Umbilical cord (tissue), 2 donors: ENCODE results near the gene ASAH2. TPM values are rescaled to one million over a fixed set of nuclear protein-coding genes. Genes with fewer than 3 reads are reported as not detected.
"Not testable (repeated sequence)": the region's sequence is repeated elsewhere in the genome, so short reads cannot be mapped to it uniquely, and the experiment has no call there.

Experiments
- DNase-seq: peaks from one replicate; pipeline ENCODE4 v3.0.0-alpha.2; 2015; ENCODE audit warnings: low spot score
- total RNA-seq: library from RNA; depleted of rRNA; stranded (reverse); fragments of >200 nt; gene quantifications from one replicate; pipeline ENCODE4 v1.2.3, GENCODE V29; 2014; ENCODE audit warnings: low replicate concordance; ENCODE audit not compliant: insufficient read depth

Gene ASAH2
- total RNA-seq = 1.9 TPM

DNA sequence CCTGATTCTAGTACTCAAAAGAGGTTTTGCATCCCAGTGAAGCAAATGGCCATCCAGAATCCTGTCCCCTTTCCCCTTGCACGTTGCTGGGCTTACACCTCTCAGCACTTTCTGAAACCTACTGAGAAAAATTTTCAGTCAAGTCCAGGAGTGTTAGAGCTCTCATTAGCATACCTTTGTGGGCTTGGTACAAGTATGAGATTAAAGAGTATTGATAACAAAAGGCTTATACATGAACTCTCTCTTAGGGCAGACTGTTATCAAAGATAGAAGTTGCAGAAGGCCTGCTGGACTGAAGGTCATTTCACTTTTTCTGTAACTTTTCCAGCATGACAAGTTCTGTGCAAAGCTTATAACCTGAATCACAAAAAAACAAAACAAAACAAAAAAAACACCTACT is at the start of gene ASAH2:
TSS of gene ASAH2 (minus strand) at position 123 of the 400 bp plus-strand sequence. CDS start 2,906 bp downstream, outside the sequence.
- no peak for DNase-seq

DNA sequence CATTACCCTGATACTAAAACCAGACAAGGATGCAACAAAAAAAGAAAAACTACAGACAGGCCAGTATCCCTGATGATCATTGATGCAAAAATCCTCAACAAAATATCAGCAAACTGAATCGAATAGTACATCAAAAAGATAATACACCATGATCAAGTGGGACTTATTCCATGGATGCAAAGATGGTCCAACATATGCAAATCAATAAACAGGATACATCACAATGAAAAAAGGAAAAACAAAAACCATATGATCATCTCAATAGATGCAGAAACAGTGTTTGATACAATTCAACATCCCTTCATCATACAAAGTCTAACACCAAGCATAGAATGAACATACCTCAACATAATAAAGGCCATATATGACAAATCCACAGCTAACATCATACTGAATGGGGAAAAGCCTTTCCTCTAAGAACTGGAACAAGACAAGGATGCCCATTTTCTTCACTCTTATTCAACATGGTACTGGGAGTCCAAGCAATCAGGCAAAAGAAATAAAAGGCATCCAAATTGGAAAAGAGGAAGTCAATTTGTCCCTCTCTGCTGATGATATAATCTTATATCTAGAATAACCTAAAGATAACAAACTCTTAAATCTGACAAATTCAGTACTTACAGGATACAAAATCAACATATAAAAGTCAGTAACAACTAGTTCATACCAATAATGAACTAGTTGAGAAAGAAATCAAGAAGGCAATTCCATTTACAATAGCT is 48.8 kb upstream of the ASAH2 start:
- DNase-seq = no peak

DNA sequence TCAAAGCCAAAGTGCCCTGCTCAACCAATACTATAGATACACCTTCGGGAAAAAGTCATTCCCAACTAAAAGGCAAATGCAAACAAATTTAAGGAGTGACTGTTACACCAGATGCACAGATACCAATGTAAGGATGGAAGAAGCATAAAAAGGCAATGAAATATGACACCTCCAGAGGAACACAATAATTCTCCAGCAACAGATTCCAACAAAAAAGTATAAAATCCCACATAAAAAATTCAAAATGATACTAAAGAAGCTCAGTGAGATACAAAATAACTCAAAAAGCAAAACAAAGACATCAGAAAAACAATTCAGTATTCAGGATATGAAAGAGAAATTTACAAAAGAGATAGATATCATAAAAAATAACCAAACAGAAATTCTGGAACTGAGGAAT is 44.1 kb upstream of the ASAH2 start:
- DNase-seq = no peak

DNA sequence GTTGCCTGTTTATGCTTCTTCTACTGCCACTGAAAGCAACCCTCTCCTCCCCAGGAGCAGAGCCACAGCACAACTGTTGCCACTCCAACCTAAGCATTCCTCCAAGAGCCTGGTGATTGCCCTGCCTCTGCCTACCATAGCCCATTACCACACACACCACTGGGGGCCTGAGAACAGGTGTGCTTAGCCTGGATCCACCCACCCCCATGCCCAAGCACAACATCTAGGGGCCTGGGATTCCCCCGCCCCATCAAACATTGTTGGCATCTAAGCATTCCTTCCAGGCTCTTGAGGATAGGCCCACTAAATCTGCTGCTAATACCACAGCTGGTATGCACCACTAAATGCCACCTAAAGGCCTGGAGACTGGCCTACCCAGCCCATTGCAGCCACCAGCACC is 43.3 kb upstream of the ASAH2 start:
- DNase-seq = no peak

DNA sequence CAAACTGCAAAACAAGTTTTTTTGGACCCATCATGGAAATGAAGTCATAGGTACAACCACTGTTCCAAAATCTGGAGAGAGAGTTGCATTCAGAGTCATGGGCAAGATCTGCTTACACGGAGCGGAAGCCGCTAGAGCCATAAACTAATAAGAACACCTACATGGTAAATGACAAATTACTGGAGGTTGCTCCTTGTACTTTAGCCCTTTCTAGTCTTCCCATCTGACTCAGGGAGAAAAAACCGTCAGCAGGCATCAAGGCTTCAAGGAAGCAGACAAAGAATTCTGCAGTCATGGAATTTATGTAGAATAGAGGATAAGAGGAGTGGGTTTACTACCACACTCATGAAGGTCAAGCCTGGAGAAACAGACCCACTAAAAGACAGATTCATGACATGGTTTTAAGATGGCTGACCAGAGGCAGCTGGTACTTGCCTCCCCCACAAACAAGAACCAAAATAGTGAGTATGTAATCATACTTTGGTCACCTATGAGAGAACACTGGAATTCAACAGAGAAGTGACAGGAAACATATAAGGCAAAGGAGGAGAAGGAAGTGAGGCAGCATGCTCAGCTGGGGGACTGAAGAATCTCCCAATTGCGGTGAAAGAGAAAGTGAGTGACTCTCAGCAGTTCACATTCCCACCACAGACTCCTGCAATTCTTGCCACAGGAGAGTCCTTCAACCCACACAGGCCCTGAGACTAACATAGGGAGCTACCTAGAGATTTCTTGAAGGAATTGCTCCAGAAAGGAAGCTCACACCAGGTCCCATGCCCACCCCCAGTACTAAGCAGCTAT is 42.4 kb upstream of the ASAH2 start:
- DNase-seq = no peak

DNA sequence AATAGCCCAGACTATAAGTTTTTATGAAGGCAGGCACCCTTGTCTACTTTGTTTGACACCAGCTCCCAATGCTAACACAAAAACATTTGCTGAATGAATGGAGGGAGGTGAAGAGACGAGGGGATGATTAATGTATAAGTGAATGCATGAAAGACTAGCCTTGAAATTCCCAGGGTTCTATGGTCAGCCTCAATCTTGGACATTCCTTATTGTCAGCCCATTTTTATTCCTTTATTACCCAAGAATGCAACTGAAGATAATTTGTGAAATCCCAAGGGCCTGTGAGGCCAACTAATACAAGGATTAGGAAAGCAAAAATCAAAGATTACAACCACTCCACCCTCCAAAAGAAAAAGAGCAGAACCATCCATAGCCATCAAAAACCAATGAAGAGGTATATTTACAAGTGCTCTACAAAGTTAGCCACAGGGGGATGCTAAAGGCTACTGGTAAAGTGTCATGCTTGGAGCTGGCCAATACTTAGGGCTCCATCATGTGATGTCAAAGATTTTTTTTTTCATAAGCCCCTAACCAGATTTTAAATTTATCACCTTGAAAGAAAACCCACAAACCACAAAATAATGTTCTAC is 40.0 kb upstream of the ASAH2 start:
- no peak for DNase-seq

DNA sequence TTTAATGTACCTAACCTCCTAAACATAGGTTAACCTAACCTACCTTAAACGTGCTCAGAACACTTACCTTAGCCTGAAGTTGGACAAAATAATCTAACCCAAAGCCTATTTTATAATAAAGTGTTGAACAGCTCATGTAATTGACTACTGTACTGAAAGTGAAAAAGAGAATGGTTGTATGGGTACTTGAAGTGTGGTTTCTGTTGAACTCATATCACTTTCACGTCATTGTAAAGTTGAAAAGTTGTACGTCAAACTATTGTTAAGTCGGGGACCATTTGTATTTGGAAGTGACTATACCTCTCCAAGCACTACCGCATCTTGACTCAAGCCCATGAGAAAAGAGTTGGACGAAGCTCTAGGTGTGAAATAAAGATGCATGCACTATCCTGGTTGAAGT is 37.9 kb upstream of the ASAH2 start:
- DNase-seq = no peak

DNA sequence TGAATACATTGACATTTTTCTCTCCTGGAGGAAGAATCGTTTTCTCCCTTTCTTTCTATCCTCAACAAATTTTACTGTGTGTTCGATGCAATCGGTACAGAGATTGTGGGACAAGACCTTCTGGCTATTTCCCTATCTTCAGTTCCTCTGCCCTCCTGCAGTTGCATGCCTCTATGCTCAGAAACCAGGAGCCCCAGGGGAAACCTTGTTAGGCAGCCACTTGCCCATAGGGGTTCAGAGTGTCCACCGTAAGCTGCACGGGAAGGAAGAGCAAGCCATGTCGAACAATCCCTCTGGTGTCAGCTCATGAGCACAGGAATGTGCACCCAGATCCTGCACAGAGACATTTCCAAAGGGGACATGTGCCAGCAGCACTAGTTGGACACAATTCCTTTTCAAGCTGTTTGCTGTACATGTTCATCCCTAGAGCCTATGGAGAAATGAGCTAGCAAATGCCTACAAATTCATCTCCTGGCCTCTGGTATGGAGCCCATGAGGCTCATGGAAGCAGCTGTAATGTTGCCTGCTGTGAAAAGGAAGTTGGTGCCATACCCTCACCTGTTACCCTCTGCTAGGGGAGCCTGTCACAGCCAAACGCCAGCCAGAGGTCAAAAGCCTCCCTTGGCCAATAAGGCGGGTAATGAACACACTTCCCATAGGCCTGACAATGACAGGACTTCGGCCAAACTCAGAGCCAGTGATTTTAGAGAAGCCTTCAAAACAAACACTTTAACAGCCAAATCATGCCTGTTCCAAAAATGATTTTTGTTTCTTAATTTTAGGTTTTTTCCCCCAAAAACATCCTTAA is 35.9 kb upstream of the ASAH2 start:
- DNase-seq = no peak

DNA sequence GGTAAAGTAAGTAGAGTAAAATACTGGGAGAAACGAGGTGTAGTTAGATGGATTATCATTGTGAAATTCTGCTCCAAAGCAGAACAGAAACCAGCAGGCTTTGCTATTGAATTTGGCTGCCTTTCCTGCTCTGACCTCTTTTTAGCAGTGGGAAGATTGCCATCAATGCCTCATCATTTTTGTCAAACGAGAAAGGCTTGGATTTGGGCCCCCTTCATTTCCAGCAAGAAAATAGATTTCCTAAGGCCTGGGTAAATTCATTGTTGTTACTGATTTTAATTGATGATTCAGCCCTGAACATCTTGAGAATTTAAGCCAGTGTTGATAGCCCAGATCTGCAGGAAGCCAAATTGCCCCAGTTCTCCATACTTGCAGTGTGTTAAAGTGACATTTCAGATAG is 35.2 kb upstream of the ASAH2 start:
- DNase-seq = peak; percentile 55

DNA sequence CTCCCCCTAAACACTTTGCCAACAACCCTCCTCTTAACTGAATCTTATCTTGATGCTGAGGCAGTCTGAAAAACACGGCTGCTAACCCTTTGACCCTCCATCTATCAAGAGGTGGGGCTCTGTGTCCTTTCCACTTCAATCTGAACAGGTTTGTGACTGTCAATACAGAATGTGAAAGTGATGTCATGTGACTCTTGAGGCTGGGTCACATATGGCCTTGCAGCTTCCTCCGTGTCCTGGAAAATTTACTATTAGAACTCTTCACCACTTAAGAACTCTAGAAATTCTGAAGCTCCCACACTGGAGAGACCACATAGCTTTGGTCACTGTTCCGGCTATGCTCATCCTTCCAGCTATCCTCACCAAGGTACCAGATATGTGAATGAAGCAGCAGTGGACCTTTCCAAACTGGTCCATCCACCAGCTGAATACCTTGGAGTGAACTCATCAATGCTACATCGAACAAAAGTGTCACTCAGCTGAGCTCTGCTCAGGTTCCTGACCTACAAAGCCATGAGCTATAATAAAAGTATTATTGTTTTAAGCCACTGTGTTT is 30.7 kb upstream of the ASAH2 start:
- DNase-seq = no peak

DNA sequence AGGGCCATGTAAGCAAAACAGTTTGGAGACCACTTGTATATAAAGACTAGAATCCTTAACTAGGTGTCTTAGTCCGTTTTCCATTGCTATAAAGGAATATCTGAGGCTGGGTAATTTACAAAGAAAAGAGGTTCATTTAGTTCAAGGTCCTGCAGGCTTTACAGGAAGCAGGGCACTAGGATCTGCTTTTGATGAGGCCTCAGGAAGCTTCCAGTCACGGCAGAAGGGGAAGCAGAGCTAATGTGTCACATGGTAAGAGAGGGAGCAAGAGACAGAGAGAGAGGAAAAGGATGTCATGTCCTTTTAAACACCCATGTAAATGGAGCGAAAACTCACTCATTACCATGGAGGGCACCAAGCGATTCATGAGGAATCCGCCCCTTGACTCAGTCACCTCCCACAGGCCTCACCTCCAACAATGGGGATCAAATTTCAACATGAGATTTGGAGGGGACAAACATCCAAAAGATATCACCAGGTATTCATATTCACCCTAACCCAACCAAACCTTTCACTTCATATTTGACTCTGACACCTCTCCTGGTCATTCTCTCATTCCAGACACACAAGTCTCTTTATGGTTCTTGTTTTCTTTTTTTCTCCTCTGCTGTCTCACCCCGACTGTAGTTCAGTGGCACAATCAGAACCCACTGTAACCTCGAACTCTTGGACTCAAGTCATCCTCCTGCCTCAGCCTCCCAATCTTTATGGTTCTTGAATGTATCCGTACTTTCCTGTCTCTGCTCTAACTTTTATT is 30.1 kb upstream of the ASAH2 start:
- no peak for DNase-seq

DNA sequence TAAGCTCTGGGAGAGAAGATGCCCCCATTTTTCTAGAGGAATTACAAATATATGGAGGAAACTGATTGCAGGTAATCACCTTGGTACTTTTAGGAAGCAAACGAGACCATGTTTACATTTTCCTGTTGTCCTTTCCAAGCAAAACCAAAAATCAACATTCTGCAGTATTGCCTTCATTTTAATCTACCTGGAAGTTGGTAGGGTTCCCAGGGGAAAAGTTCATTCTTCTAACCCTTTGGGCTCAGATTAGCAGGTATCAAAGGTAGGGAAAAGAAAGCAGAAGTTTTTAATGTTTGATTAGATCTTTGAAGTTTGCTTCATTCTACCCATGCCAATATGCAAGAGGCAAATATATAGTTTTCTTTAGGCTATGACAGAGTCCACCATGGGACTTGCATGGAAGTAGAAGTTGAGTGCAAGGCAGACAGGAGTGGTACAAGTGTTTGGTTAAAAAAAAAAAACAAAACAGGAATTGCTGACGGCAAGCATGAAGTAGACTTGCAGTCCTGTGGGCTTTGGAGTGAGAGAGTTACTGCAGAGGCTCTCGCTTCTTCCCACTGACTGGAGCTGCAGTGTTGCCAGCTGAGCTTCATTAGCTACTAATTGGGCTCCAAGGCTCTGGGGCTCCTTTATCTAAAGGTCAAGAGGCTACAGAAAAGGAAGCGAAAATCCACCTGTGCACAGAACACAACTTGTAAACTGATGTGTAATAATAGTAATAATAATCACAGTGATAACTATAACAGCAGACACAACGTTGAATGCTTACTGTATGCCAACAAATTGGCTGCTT is 28.9 kb upstream of the ASAH2 start:
- no peak for DNase-seq

DNA sequence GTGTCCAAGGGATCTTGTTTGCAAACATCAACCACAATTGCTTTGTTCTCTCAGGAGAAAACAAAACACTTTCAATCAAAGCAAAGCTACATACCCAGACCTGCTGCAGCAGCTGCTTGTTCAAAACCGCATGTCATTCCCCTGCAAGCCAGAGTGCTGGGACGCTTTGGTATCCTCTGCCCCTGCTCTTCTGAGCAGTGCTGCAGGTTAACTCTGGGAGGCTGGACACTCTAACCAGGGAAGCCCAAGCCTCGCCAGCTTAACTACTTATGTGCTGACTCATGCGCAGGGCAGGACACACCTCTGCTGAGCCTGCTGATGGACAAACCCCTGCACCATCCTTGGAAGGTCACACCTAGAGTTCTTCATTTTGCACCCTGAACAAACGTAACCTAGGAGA is 28.2 kb upstream of the ASAH2 start:
- DNase-seq = no peak

DNA sequence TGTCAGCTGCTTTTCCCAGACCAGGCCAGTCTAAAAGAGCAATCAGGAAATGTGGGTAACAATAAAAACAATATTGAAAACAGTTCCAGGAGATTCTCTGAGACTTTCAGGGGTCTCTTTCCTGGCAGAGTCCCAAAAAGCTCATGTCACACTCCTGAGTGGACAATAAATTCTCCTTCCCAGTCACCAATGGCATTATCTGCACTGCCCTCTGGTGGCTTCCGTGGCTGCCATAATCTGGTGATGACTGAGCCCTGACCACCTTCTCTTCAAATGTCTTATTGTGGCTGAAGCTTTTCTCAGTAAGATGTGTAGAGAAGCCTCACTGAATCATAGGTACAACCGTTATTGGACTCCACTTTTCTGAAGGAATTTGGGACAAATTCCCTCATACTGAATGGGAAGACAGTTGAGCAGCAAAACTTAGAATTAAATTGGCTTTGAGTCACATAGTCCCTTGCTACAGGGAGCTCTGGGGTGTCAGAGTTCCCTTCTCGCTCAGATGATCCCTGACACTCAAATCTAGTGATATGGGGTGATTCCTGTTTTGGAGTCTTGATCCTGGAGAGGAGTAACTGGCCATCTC is 24.4 kb upstream of the ASAH2 start:
- DNase-seq = no peak

DNA sequence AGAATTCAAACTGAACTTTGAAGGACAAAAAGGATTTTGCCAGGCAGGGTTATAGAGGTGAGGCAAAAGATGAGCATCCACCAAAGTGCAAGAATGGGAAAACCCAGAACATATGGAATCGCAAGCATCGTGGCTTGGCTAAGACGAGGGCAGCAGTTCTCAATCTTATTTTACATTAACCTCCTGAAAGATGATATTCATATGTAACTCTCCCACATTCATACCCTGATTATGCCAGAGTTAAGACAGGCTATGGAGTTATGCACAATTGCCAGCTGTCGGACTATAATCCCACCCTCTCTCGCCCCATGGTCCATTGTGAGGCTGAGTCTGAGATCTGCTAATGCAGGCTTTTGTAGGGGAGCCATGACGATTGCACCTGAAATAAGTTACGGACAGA is 21.2 kb upstream of the ASAH2 start:
- DNase-seq = no peak

DNA sequence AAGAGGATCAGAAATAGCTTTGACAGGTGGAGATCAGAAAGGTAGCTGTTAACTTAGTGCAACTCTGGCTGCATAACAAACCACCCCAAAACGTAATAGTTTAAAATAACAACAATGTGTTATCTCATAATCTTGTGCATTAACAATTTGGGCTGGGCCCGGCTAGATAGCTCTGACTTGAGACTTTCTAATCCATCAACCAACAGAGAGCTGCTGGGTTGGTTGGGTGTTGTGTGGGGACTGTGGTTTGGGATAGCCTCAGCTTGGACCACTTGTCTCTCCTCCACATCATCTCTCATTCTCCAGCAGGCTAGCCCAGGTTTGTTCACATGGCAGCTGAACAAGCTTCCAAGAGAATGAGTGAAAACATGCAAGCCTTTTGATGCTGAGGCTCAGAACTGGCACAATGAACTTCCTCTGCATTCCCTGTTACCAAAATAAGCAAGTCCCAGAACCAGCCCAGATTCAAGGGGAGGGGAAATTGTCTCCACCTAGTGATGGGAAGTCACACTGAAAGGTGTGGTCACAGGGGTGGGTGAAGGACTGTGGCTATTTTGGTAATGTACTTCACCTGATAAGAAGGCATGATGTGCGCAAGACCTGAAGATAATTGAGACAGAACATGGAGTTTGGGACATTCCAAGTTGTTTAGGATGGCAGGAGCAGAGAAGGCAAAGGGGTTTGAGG is 20.4 kb upstream of the ASAH2 start:
- no peak for DNase-seq

DNA sequence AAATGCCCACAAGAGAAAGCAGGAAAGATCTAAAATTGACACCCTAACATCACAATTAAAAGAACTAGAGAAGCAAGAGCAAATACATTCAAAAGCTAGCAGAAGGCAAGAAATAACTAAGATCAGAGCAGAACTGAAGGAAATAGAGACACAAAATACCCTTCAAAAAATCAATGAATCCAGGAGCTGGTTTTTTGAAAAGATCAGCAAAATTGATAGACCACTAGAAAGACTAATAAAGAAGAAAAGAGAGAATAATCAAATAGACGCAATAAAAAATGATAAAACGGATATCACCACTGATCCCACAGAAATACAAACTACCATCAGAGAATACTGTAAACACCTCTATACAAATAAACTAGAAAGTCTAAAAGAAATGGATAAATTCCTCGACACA is 16.6 kb upstream of the ASAH2 start:
- not testable (repeated sequence) for DNase-seq

DNA sequence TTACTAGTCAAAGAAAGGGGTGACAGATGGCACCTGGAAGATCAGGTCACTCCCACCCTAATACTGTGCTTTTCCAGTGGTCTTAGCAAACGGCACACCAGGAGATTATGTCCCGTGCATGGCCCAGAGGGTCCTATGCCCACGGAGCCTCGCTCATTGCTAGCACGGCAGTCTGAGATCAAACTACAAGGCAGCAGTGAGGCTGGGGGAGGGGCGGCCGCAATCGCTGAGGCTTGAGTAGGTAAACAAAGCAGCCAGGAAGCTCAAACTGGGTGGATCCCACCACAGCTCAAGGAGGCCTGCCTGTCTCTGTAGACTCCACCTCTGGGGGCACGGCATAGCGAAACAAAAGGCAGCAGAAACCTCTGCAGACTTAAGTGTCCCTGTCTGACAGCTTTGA is 11.3 kb upstream of the ASAH2 start:
- DNase-seq = not testable (repeated sequence)

DNA sequence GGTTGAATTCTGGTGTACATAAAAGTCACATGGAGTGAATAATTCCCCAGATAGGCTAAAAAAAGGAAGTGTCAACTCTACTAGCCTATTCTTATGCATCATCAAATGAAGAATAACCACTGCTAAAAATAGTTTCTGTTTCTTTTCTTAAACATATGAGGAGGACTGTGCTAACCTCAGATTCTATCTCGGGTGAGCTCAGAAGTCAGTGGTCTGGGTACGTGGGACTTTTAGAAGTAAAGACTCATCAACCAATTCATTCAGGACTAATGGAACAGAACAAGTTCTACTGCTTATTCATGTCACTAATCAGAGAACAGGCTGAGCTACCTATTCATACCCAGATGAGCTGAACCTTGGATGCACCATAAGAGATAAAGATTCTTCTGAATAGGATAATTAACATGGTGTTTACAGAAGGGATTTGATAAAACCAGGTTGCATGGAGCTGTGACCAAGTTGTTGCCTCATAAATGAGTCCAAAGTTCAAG is 9.5 kb upstream of the ASAH2 start:
- DNase-seq = no peak
